ENCODE measurements around the gene RIMBP2. TPM values are rescaled to one million over a fixed set of nuclear protein-coding genes. Genes with fewer than 3 reads are reported as not detected.

The RIMBP2 gene
- polyA plus RNA-seq, 1 of the 3 experiments (the other 2 are of a cell fraction), result 0.90 TPM

- H3K4me3 ChIP-seq (ENCODE audit: low read depth in 2 of 2, low read length in 1 of 2), result no peak overlapping the region
- POLR2A ChIA-PET, result no interaction called here
- CTCF ChIA-PET, result interaction anchor here (1.0 to 1.2 kb wide), 2 partner anchors 293 to 297 kb away, joined by 3 to 4 read pairs; no protein-coding TSS in a partner anchor
- H3K4me1 ChIP-seq (ENCODE audit: control insufficient read depth in 1 of 2, insufficient read depth in 2 of 2, low read depth in 1 of 2, low read length in 1 of 2), result peaks cover 0 to 15% of the 10 kb centered on the region in 2 experiments; a peak in 1 of 4 replicates
- no peaks in the 10 kb centered on the region for H3K36me3 ChIP-seq (replicated peaks in 1 of 2; ENCODE audit: control insufficient read depth in 1 of 2, insufficient read depth in 2 of 2, low read length in 1 of 2)
- H3K9me2 ChIP-seq, result no peaks in the 10 kb centered on the region
- no peaks in the 10 kb centered on the region for H4K20me1 ChIP-seq (ENCODE audit: insufficient read depth)
- H3K4me2 ChIP-seq, result no peak overlapping the region
- H3K79me2 ChIP-seq (ENCODE audit: insufficient read depth), result no peaks in the 10 kb centered on the region
- no peak for TF ChIP-seq RAD21 (IDR thresholded peaks at IDR 0.05; ENCODE audit: low read length)
- TF ChIP-seq FOSL2 (IDR thresholded peaks at IDR 0.05; ENCODE audit: borderline replicate concordance, low read depth), result no peak
- TF ChIP-seq RXRA (IDR thresholded peaks at IDR 0.05; ENCODE audit: borderline replicate concordance, low read depth), result no peak
- no peak for TF ChIP-seq USF1 (IDR thresholded peaks at IDR 0.05; ENCODE audit: borderline replicate concordance, low read depth)
- no peak for TF ChIP-seq JUND (IDR thresholded peaks at IDR 0.05)
- no peaks in the 10 kb centered on the region for H3F3A ChIP-seq (replicated peaks; ENCODE audit: insufficient read depth)
- H3K9ac ChIP-seq, result no peak overlapping the region
- DNase-seq, result no peak
- 53% methylated on average over 14 of the region's 19 CpGs for WGBS (ENCODE audit: low lambda C conversion rate)
- no peak overlapping the region for H2AFZ ChIP-seq (ENCODE audit: low read depth)
- no peaks in the 10 kb centered on the region for H3K9me3 ChIP-seq
- H3K27me3 ChIP-seq (ENCODE audit: insufficient read depth), result no peaks in the 10 kb centered on the region
- no peak overlapping the region for H3K27ac ChIP-seq (ENCODE audit: low read depth in 2 of 2, low read length in 1 of 2)
These were observed 260.9 kb downstream of the RIMBP2 start for GRCh38 chr12:130455161-130455560.

- no peak for DNase-seq
- Histone ChIP-seq H3K4me1 (ENCODE audit: control insufficient read depth in 1 of 2, insufficient read depth in 2 of 2, low read depth in 1 of 2, low read length in 1 of 2) (peaks cover 0 to 15% of the 10 kb centered on the region in 2 experiments; a peak in 1 of 4 replicates), H4K20me1 (ENCODE audit: insufficient read depth) (no peaks in the 10 kb centered on the region), H3K4me3 (ENCODE audit: low read depth in 2 of 2, low read length in 1 of 2) (no peak overlapping the region), H3K4me2 (no peak overlapping the region), H3K36me3 (replicated peaks in 1 of 2; ENCODE audit: control insufficient read depth in 1 of 2, insufficient read depth in 2 of 2, low read length in 1 of 2) (no peaks in the 10 kb centered on the region), H3K27me3 (ENCODE audit: insufficient read depth) (no peaks in the 10 kb centered on the region), H3K27ac (ENCODE audit: low read depth in 2 of 2, low read length in 1 of 2) (no peak overlapping the region; a peak in 1 of 4 replicates), H3K9me3 (no peaks in the 10 kb centered on the region), H2AFZ (ENCODE audit: low read depth) (no peak overlapping the region), H3F3A (replicated peaks; ENCODE audit: insufficient read depth) (no peaks in the 10 kb centered on the region), H3K79me2 (ENCODE audit: insufficient read depth) (no peaks in the 10 kb centered on the region), H3K9me2 (no peaks in the 10 kb centered on the region), H3K9ac (no peak overlapping the region)
- WGBS (ENCODE audit: low lambda C conversion rate), result 59% methylated on average over 9 of the region's 9 CpGs
- TF ChIP-seq TEAD4 (IDR thresholded peaks at IDR 0.05; ENCODE audit: borderline replicate concordance, insufficient read depth), result no peak
- TF ChIP-seq RCOR1 (IDR thresholded peaks at IDR 0.05; ENCODE audit: low read length), result no peak
- TF ChIP-seq ELF1 (IDR thresholded peaks at IDR 0.05), result no peak
- TF ChIP-seq USF2 (IDR thresholded peaks at IDR 0.05; ENCODE audit: borderline replicate concordance, low read depth, low read length), result no peak
- TF ChIP-seq YY1 (IDR thresholded peaks at IDR 0.05; ENCODE audit: low read depth), result no peak
- no peak for TF ChIP-seq RAD21 (IDR thresholded peaks at IDR 0.05; ENCODE audit: low read length)
- TF ChIP-seq USF1 (IDR thresholded peaks at IDR 0.05; ENCODE audit: borderline replicate concordance, low read depth), result no peak
- TF ChIP-seq CTCF (IDR thresholded peaks at IDR 0.05), result no peak
- TF ChIP-seq TCF12 (IDR thresholded peaks at IDR 0.05), result no peak
- no peak for TF ChIP-seq GATA2 (CRISPR knock-in tag; IDR thresholded peaks at IDR 0.05)
- TF ChIP-seq RXRA (IDR thresholded peaks at IDR 0.05; ENCODE audit: borderline replicate concordance, low read depth), result no peak
- TF ChIP-seq NRF1 (IDR thresholded peaks at IDR 0.05; ENCODE audit: low read depth, low read length), result no peak
- no peak for TF ChIP-seq SMC3 (IDR thresholded peaks at IDR 0.05; ENCODE audit: low read depth, low read length)
- no peak for TF ChIP-seq POLR2AphosphoS5 (IDR thresholded peaks at IDR 0.05; ENCODE audit: low read depth, low read length)
- TF ChIP-seq EP300 (IDR thresholded peaks at IDR 0.05; ENCODE audit: borderline replicate concordance in 1 of 2, low read depth in 1 of 2, low read length in 1 of 2), result no peak
- TF ChIP-seq FOXM1 (IDR thresholded peaks at IDR 0.05; ENCODE audit: low read depth), result no peak
- CTCF ChIA-PET, result interaction anchor here (1.0 to 1.2 kb wide), 2 partner anchors 294 to 298 kb away, joined by 3 to 4 read pairs; no protein-coding TSS in a partner anchor
- POLR2A ChIA-PET, result no interaction called here
These were observed 261.8 kb downstream of the RIMBP2 start for GRCh38 chr12:130454296-130454695.

Data from SK-N-SH (cell line).